HG03565 (cell line): ENCODE data around the gene SLC9A9.

Experiments used
- ATAC-seq: cut with Tn5 transposase; IDR thresholded peaks from one replicate; pipeline ENCODE4 v1.9.1; 2021; ENCODE audit warnings: mild to moderate bottlenecking, moderate library complexity; ENCODE audit not compliant: unreplicated experiment

The SLC9A9 gene

GRCh38 chr3:143271136-143271535 lies 577.1 kb downstream of the SLC9A9 start:
- no peak for ATAC-seq

- ATAC-seq, result no peak
These were observed 578.5 kb downstream of the SLC9A9 start for GRCh38 chr3:143269741-143270140.

DNA sequence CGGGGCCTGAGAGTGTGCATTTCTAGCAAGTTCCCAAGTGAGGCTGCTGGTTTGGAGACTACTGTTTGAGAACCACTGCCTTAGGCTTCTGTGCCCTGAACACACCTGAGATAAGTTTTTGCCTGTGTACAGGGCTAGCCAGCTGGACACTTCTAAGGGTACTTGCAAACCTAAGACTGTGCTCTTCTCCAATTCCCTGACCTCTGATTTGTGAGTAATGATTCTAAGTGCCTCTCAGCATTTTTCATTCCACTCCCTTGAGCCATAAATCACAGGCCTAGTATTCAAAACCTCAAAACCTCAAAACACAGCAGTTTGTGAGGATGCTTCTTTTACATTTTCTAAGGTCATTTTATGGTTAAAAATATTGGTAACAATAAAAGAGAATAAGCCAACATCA lies 580.3 kb downstream of the SLC9A9 start:
- ATAC-seq, result no peak

GRCh38 chr3:143266927-143267326 lies 581.3 kb downstream of the SLC9A9 start:
- no peak for ATAC-seq

DNA sequence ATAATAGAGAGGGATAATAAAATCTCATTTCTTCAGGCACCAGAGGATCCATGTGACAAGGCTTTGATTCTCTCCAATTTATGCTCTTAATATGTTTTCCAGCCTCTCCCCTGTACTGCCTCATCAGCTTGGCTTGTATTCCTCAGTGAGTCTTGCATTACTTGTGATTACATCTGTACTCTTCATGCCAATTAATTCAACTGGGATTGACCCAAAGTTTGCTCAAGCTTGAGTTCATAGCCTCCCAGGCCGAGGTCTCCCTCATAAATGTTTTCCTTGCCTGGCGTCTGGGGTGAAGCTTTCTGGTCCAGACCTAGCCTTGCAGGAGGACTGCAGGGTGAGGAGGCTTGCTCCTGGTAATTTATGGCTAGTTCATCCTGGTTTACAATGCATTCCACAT lies 581.8 kb downstream of the SLC9A9 start:
- ATAC-seq, result no peak

DNA sequence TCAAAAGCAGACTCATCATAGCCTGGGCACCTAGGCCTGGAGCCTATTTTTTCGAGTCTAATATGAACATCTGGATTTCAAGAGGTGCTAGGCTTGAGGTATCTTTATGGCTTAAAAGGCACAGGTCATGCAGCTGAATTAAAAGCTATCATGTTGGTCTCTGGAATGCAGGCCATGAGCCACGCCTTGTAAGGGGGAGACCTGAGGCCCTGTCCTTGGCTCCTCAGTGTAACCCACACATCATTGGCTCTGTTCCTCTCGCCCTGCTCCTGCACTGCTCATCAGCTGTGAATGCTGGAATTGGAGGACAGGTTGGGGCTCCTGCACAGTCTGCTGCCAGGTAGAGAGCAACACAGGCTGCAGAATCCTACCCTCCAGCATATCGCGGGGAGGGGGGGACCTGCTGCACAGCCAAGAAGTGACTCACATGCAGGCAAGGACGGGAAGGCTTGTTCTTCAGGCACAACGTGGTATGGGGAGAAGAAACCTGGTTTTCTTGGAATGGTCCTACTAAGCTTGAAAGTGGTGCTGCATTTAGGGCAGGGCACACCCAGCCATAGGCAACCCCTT lies 582.7 kb downstream of the SLC9A9 start:
- ATAC-seq, result no peak

DNA sequence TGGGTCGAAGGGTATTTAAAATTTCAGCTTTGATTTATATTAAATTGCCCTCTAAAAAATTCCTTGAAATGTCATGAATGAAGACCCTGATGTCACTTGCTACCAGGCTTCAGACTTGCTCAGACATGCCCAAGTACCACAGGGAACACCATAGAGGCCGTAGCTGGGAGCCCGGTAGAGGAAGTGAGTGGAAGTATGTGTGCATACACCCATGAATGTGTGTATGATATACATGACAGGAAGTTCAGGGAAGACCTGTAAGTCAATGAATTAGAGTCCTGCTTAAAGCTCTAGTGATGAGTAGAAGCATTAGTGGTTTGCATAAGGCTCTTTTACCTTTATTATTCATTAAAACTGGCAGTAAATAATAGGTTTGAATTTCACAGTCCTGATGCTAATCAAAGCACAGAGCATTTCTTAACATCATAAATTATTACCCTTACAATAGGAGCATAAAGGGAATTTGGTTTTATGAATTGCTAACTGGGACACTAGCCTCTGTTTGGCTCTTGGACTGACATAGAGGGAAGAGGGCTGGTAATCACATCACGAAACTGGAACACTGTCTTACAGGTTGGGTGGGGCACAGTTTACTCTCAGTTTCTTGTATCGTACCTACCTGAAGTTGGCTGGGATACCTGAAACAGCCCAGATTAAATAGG lies 584.3 kb downstream of the SLC9A9 start:
- ATAC-seq, result no peak

DNA sequence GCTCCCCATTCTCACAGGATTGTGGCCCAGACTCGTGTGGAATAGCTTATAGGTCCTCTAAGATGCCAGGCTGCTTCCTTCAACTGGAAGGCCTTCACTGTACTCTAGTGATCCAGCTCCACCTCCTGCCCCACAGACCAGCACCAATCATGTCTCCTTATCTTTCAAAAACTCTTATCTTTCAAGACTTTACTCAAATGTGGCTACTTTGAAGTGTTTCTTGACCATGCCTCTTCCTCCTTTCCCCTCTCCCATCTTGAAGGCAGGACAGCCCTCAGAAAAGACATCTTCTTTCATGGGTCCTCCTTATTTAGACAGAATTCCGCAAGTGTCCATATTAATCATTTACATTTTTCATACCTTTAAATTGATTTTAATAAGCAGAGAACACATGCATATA lies 586.4 kb downstream of the SLC9A9 start:
- no peak for ATAC-seq

GRCh38 chr3:143258692-143259091 lies 589.6 kb downstream of the SLC9A9 start:
- ATAC-seq, result no peak

GRCh38 chr3:143256416-143256815 lies 591.9 kb downstream of the SLC9A9 start:
- ATAC-seq, result no peak

- ATAC-seq, result no peak
These were observed 592.5 kb downstream of the SLC9A9 start for GRCh38 chr3:143255739-143256138.

DNA sequence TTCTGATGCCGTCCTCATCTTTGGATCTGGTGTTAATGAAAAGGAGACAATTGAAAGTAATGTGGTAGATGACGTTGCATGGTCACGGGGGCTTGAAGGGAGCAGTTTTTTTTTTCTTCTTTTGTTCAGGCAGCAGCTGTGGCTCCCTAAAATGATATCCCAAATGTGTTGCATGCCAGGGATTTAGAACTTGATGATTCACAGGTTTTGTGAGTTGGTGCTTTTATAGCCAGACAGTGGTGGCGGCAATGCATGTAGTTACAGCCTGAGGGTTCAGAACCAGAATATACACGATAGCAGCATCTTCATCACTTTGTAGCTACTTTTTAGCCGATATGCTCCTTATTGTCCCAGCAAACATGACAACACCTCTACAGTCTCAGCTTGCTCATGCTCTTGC lies 595.3 kb downstream of the SLC9A9 start:
- ATAC-seq, result no peak

- no peak for ATAC-seq
These were observed 599.3 kb downstream of the SLC9A9 start for GRCh38 chr3:143249014-143249413.

- ATAC-seq, result no peak
These were observed 601.2 kb downstream of the SLC9A9 start for GRCh38 chr3:143247073-143247472.

GRCh38 chr3:143245692-143246091 lies 602.6 kb downstream of the SLC9A9 start:
- ATAC-seq, result no peak

GRCh38 chr3:143244516-143245063 lies 603.7 kb downstream of the SLC9A9 start:
- no peak for ATAC-seq

DNA sequence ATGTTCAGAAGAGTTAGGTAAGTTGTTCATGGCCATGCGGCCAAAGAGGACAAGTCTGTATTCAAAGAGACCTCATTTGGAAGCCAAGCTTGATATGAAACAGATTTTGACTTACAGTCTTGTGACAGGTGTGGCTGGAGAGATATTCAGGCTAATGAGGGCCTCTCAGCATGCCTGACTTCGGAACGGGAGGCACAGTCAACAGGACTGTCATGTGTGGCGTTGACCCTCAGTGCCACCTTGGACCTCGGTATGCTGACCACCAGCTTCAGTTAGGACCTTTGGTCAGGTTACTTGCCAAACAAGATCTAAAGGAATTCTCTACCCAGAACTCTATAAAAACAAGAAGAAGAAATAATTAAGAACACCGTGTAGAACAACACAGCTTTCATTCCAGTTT lies 604.6 kb downstream of the SLC9A9 start:
- ATAC-seq, result no peak

DNA sequence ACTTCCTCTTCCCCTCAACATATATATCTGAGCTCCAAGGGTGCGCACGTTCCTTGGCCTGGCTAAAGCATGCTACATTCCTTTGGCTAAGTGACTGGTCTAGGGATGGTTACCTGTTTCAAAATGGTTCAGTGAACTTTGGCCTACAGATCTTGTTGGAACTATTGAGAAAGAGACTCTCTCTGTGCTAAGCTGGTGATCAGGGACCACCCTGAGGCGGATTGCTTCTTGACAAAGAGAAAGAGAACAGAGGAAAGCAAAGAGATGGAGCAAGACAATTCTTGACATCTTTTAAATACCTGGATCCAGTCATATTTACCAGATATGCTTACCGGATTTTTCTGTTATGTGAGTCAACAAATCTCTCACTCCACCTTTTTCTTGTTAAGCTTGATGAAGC lies 605.6 kb downstream of the SLC9A9 start:
- no peak for ATAC-seq

DNA sequence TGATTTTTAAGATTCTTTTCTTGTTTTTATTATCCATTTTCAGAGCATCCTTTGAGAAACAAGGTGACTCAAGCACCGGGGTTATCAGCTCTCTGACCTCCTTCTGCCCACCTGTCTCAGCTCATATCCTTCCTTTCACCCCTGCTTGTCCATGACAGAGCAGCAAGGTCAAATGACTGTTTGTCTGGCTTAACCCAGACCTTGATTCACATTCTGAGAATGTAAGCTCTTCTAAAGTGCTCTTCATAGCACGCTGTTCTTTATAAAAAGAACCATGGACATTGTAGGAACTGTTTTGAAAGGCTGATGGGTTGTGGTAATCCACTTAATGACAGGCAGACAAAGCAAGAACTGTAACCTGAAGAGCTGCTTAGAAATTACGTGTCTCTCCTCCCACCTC lies 606.2 kb downstream of the SLC9A9 start:
- no peak for ATAC-seq

DNA sequence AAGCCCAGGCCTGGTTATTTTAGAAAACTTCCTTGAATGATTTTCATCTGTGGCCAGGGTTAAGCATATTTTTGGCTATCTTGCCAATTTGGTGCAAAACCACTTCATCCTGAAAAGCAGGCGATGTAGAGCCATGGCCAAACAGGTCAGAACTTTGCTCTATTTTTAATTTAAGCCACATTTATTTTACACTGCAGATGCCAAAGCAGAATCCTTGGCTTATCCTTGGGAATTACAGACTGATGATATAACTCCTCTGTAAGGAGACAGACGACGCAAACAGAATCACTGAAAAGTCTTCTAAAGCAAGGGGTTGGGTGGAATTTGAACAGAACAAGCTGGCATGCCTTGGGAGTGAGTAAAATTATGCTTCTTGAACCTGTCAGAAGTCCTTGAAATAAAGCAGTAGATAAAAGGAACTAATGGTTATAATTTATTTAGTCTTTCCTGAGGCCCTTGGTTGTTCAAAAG lies 606.8 kb downstream of the SLC9A9 start:
- no peak for ATAC-seq

DNA sequence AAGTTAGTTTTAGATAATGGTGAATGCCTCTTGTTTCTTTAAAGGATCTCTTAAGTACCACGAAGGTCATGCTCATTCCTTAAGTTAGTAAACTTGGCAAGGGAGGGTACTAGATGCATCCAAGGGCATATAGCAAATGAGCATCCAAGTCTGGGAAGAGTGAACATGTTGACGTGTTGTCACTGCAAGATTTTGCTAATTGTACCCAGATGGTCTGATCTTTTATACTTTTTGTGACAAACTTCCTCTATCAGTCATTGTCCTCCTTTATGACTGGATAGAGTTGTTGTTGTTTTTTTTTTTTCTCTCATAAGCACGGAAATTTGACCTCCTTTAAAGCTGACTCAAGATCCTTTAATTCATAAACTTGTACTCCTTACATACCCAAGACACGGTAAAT lies 607.4 kb downstream of the SLC9A9 start:
- ATAC-seq, result no peak

DNA sequence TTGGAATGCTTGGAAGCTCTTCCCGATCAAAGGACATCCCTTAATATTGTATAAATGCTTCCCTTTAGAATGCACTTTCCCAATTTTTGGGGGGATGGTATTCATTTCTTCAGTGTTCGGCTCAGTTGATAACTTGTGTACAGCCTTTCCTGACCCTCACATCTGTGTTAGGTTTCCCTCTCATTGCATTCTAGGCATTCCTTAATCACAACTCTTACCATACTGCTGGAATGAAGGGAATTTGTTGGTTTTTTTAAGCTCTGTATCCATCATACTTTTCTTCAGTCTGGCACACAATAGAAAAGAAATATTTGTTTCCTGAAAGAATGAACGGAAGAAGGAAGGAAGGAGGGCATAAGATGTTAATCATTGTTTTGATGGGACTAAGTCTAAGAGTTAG lies 609.2 kb downstream of the SLC9A9 start:
- no peak for ATAC-seq
